T-cell (primary cell): ENCODE data around the gene MYO1A. TPM values are rescaled to one million over a fixed set of nuclear protein-coding genes. Genes with fewer than 3 reads are reported as not detected.

Experiments
- ATAC-seq, 4 experiments: fragments of 200-7000 bp in 3 of 4; fragments of 150-1000 bp in 1 of 4; cut with Tn5 transposase; replicated peaks in 1 of 4; 1 replicate in 3 of 4; 2 replicates in 1 of 4; pipeline ENCODE4 v1.10.0; 2021; ENCODE audit warnings: moderate library complexity in 3 of 4, mild to moderate bottlenecking in 2 of 4, moderate number of reproducible peaks in 1 of 4
- CTCF ChIA-PET, 2 donors: fragments of 300-600 bp; sonication (Branson Sonifier 250); formaldehyde crosslinking; loops; one replicate each; lab custom pipeline; 2022; ENCODE audit warnings: antibody characterized with exemption in 2 of 2; lab: Charles Lee
- POLR2A ChIA-PET, 2 donors: fragments of 300-600 bp; sonication (Branson Sonifier 250); formaldehyde crosslinking; loops; one replicate each; lab custom pipeline; 2022; ENCODE audit warnings: antibody characterized with exemption in 2 of 2; lab: Charles Lee
- DNase-seq, 35 experiments: peaks; one replicate each; pipeline versions ENCODE4 v3.0.0 to v3.0.0-alpha.2; 2013 to 2023
- H3K27ac ChIP-seq: one replicate; pipeline ENCODE4 v1.5.1; 2013; ENCODE audit warnings: low read length
- H3K27me3 ChIP-seq, 2 experiments: replicated peaks in 1 of 2; 1 replicate in 1 of 2; 2 replicates in 1 of 2; pipeline versions ENCODE4 v1.6.1 to v1.7.0; 2013; ENCODE audit warnings: low read length in 1 of 2, mixed read lengths in 1 of 2; ENCODE audit not compliant: control insufficient read depth in 2 of 2, insufficient read depth in 2 of 2; ENCODE audit errors: extremely low read depth in 1 of 2
- H3K36me3 ChIP-seq, 2 donors: 1 replicate in 1 of 2; 2 replicates in 1 of 2; pipeline versions ENCODE4 v1.6.1 to v1.7.0; 2013; ENCODE audit warnings: low read length in 1 of 2; ENCODE audit not compliant: control insufficient read depth in 2 of 2, insufficient read depth in 1 of 2; ENCODE audit errors: extremely low read depth in 1 of 2
- H3K4me1 ChIP-seq, 2 experiments: 1 replicate in 1 of 2; 2 replicates in 1 of 2; pipeline versions ENCODE4 v1.6.1 to v1.7.0; 2013; ENCODE audit warnings: low read length in 2 of 2, mixed read lengths in 1 of 2; ENCODE audit not compliant: insufficient read depth in 2 of 2, control insufficient read depth in 1 of 2; ENCODE audit errors: extremely low read depth in 1 of 2
- H3K4me3 ChIP-seq, 2 donors: 1 replicate in 1 of 2; 2 replicates in 1 of 2; pipeline versions ENCODE4 v1.5.1 to v1.7.0; 2013; ENCODE audit warnings: mild to moderate bottlenecking in 2 of 2, low read length in 1 of 2, moderate library complexity in 1 of 2; ENCODE audit not compliant: control insufficient read depth in 1 of 2; ENCODE audit errors: extremely low read depth in 1 of 2
- H3K9me3 ChIP-seq: 2 replicates; pipeline ENCODE4 v1.7.0; 2013
- H3K27ac Mint-ChIP-seq, 2 donors: one replicate each; pipeline ENCODE4 v1.8.0; 2020 to 2021; ENCODE audit warnings: mild to moderate bottlenecking in 2 of 2, mixed read lengths in 2 of 2
- H3K27me3 Mint-ChIP-seq, 2 donors: one replicate each; pipeline ENCODE4 v1.8.0; 2021 to 2022; ENCODE audit warnings: mixed read lengths in 2 of 2
- H3K36me3 Mint-ChIP-seq: one replicate; pipeline ENCODE4 v1.8.0; 2021; ENCODE audit warnings: mixed read lengths
- H3K4me1 Mint-ChIP-seq, 3 donors: one replicate each; pipeline ENCODE4 v1.8.0; 2020 to 2022; ENCODE audit warnings: mixed read lengths in 3 of 3, mild to moderate bottlenecking in 1 of 3
- H3K4me3 Mint-ChIP-seq, 3 donors: one replicate each; pipeline ENCODE4 v1.8.0; 2020 to 2022; ENCODE audit warnings: mild to moderate bottlenecking in 3 of 3, mixed read lengths in 3 of 3, moderate library complexity in 3 of 3
- H3K9me3 Mint-ChIP-seq, 3 donors: one replicate each; pipeline ENCODE4 v1.8.0; 2020 to 2022; ENCODE audit warnings: mixed read lengths in 3 of 3
- WGBS: methylation state at CpG from one replicate; pipeline ENCODE4 v1.1.5; 2013; ENCODE audit warnings: missing lambda C conversion rate; ENCODE audit not compliant: insufficient coverage; 5-methylcytosine and 5-hydroxymethylcytosine counted together
- total RNA-seq, 35 experiments: library from RNA in 6 of 35; stranded (reverse) in 6 of 35; fragments of 120-200 nt in 1 of 35; gene quantifications; one replicate each; pipeline versions ENCODE4 v1.2.1 to v1.2.4 and lab custom pipeline; 2013 to 2026

Gene MYO1A
- total RNA-seq, 5 donors from 2014 or later (not counting 1 experiment from before 2014, with no cell fraction given): 0.54 to 2.2 (median 1.4) TPM

DNA sequence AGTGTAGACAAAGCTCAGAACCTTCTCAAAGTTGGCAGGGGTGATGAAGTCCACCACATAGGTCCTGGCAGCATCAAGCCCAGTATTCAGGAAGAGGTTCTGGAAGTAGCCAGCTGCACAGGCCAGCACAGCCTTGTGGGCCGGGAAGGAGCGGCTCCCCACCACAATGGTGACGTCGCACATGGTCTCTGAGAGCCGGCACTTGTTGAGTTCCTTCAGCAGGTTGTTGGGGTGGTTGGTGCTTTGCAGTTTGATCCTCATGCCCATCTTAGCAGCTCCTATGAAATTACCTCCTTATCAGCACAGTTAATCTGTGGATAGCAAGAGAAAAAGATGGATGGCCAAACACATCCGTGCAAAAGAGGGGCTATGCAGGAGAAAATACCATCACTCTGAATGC lies 45.3 kb downstream of the MYO1A start:
- ChIA-PET POLR2A (no interaction called here), CTCF (interaction anchor here (0.6 to 5.7 kb wide), 6 partner anchors 16 to 612 kb away, joined by 4 to 42 read pairs (median 11); partner anchors contain the start of genes LRP1 (in 1 of the 2) and STAT6 (in 1 of the 2))
- Mint-ChIP-seq H3K27ac (no peak overlapping the region), H3K36me3 (peaks cover 30% of the 10 kb centered on the region), H3K27me3 (no peaks in the 10 kb centered on the region), H3K4me1 (peaks cover 68 to 81% (median 79%) of the 10 kb centered on the region in 3 donors), H3K9me3 (no peaks in the 10 kb centered on the region), H3K4me3 (peak overlapping the region; percentile 92 to 95 (median 93))
- DNase-seq (no peak), ATAC-seq (no peak)
- Histone ChIP-seq H3K27ac (no peak overlapping the region), H3K27me3 (no peaks in the 10 kb centered on the region), H3K36me3 (peaks cover 27 to 42% of the 10 kb centered on the region in 2 donors), H3K4me3 (no peak overlapping the region), H3K9me3 (no peaks in the 10 kb centered on the region), H3K4me1 (peaks cover 29 to 46% of the 10 kb centered on the region in 2 experiments)
- no CpG with 5 or more reads among the region's 6 CpGs for WGBS

DNA sequence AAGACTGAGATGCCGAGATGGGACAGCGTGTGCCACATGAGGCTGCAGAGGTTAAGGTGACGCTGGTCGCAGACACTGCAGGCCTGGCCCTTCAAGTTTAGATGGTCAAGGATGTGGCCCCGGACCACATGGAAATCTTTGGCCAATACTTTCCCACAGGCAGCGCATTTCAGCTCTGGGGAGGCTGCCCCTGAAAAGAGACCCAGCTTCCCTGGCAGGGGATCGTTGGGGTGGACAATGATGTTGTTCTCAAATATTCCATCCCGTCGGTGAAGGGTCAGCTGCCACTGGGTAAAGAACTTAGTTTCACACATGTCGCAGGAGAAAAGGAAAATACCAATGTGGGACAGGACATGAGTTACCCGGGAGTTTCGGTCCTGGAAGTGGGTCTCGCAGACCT lies 46.5 kb downstream of the MYO1A start:
- peaks cover 33% of the 10 kb centered on the region for H3K36me3 Mint-ChIP-seq
- H3K27me3 Mint-ChIP-seq: no peaks in the 10 kb centered on the region
- H3K4me1 Mint-ChIP-seq: peaks cover 79 to 88% (median 87%) of the 10 kb centered on the region in 3 donors
- H3K9me3 Mint-ChIP-seq: no peaks in the 10 kb centered on the region
- H3K27ac Mint-ChIP-seq: no peak overlapping the region
- no peak overlapping the region for H3K27ac ChIP-seq
- ChIA-PET POLR2A (no interaction called here), CTCF (interaction anchor here (0.5 to 5.7 kb wide), 4 partner anchors 22 to 246 kb away, joined by 3 to 42 read pairs (median 6); no protein-coding TSS in a partner anchor)
- no peak for ATAC-seq
- peaks cover 27 to 49% of the 10 kb centered on the region in 2 donors for H3K36me3 ChIP-seq
- peak overlapping the region in 1 of 3 donors; percentile 37 for H3K4me3 Mint-ChIP-seq
- no peak overlapping the region for H3K4me3 ChIP-seq
- WGBS: 100% methylated on average over 10 of the region's 13 CpGs
- no peaks in the 10 kb centered on the region for H3K27me3 ChIP-seq
- no peaks in the 10 kb centered on the region for H3K9me3 ChIP-seq
- no peak for DNase-seq
- H3K4me1 ChIP-seq: peaks cover 27 to 50% of the 10 kb centered on the region in 2 experiments

DNA sequence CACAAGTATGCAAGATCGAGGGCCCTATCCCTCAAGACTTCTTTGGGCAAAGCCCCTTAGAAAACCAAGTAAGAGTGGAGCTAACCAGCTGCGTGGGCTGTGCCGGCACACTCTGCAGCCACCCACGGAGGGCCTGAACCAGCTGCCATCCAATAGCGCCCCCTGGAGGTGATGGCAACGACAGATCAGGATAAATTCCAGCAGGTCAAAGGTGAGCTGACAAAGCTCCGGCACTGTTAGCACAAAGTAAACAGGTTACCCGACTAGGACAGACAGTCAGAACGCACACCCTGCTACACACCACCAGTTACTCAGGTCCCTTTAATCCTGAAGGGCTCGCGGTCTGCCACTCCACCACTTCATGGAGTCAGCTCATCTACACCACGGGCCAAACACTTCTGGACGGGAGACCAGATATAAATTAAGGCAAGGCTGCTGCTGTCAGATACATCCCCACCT lies 48.5 kb downstream of the MYO1A start:
- H3K27me3 Mint-ChIP-seq: no peaks in the 10 kb centered on the region
- no peak overlapping the region for H3K4me3 ChIP-seq
- ATAC-seq: peak in 3 of 4 experiments; percentile 16 to 63 (median 19)
- no peaks in the 10 kb centered on the region for H3K9me3 Mint-ChIP-seq
- DNase-seq: peak; percentile 41 to 85 (median 68)
- H3K27ac ChIP-seq: no peak overlapping the region
- no peak overlapping the region for H3K27ac Mint-ChIP-seq
- no peaks in the 10 kb centered on the region for H3K27me3 ChIP-seq
- H3K4me3 Mint-ChIP-seq: peak overlapping the region in 1 of 3 donors; percentile 43
- H3K9me3 ChIP-seq: no peaks in the 10 kb centered on the region
- H3K4me1 ChIP-seq: peaks cover 9 to 35% of the 10 kb centered on the region in 2 experiments
- CTCF ChIA-PET: interaction anchor here (0.6 to 2.2 kb wide), 9 partner anchors 9 to 480 kb away, joined by 3 to 21 read pairs (median 4); partner anchors contain the start of gene RBMS2 (in 1 of the 2)
- peaks cover 27 to 57% of the 10 kb centered on the region in 2 donors for H3K36me3 ChIP-seq
- H3K36me3 Mint-ChIP-seq: peaks cover 42% of the 10 kb centered on the region
- WGBS: 47% methylated on average over 12 of the region's 13 CpGs
- POLR2A ChIA-PET: no interaction called here
- H3K4me1 Mint-ChIP-seq: peaks cover 63 to 78% (median 70%) of the 10 kb centered on the region in 3 donors

DNA sequence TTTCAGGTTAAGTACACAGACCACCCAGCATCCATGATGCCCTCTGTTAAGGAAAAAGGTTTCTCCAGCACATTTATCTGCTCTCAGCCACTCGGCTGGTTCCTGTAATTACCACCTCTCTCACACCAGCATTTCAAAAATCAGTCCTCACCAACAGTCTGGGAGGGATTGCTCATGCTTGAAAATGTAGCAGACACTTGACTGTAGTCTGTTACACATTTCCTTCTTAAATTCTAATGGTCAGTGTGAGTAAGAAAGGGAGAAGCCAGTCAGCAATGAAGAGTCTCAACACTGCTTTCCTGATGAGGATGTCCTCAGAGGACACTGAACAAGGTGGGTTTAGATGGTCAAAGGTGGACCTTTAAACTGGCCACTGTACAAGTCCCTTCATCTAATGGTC lies 49.5 kb downstream of the MYO1A start:
- peaks cover 33 to 57% of the 10 kb centered on the region in 2 donors for H3K36me3 ChIP-seq
- no peaks in the 10 kb centered on the region for H3K27me3 Mint-ChIP-seq
- no peak overlapping the region for H3K4me3 ChIP-seq
- no peak for DNase-seq
- H3K4me1 ChIP-seq: peaks cover 7 to 28% of the 10 kb centered on the region in 2 experiments
- ChIA-PET POLR2A (no interaction called here), CTCF (interaction anchor here in 1 of 2 donors (0.7 to 0.9 kb wide), 2 partner anchors 533 to 749 kb away, joined by 3 read pairs; no protein-coding TSS in a partner anchor)
- no peaks in the 10 kb centered on the region for H3K9me3 ChIP-seq
- H3K9me3 Mint-ChIP-seq: no peaks in the 10 kb centered on the region
- no peaks in the 10 kb centered on the region for H3K27me3 ChIP-seq
- peaks cover 58 to 71% (median 65%) of the 10 kb centered on the region in 3 donors for H3K4me1 Mint-ChIP-seq
- no peak overlapping the region for H3K27ac ChIP-seq
- no peak for ATAC-seq
- H3K4me3 Mint-ChIP-seq: no peak overlapping the region
- no CpG with 5 or more reads among the region's 1 CpG for WGBS
- peaks cover 51% of the 10 kb centered on the region for H3K36me3 Mint-ChIP-seq
- no peak overlapping the region for H3K27ac Mint-ChIP-seq

DNA sequence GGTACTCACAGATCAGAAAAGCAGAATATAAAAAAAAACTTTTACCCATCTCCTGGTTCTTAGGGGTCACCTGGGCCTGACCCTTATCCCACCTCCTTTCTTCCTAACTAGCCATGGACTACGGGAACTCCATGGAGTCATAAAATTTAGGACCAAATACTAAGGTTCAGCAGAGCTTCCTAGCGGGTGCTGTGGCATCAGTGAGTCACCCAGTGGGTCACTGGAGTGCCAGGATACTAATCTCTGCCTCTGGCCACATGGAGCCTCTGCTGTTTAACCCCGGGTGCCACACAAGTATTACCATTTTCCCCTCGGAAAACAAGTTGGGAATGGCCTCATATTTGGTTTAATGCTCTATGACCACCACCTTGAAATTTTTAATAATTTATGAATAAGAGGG lies 50.5 kb downstream of the MYO1A start:
- POLR2A ChIA-PET: no interaction called here
- H3K27ac Mint-ChIP-seq: peak overlapping the region in 1 of 2 donors; percentile 49
- Histone ChIP-seq H3K36me3 (peaks cover 32 to 58% of the 10 kb centered on the region in 2 donors), H3K27ac (no peak overlapping the region), H3K9me3 (no peaks in the 10 kb centered on the region), H3K27me3 (no peaks in the 10 kb centered on the region), H3K4me3 (no peak overlapping the region), H3K4me1 (peaks cover 0 to 19% of the 10 kb centered on the region in 2 experiments)
- H3K4me1 Mint-ChIP-seq: peaks cover 50 to 62% (median 56%) of the 10 kb centered on the region in 3 donors
- CTCF ChIA-PET: interaction anchor here in 1 of 2 donors (0.5 kb wide), 1 partner anchor 112 kb away, joined by 13 read pairs; no protein-coding TSS in a partner anchor
- H3K36me3 Mint-ChIP-seq: peaks cover 51% of the 10 kb centered on the region
- DNase-seq (no peak), ATAC-seq (no peak)
- no peaks in the 10 kb centered on the region for H3K27me3 Mint-ChIP-seq
- H3K4me3 Mint-ChIP-seq: peak overlapping the region in 1 of 3 donors; percentile 10
- no peaks in the 10 kb centered on the region for H3K9me3 Mint-ChIP-seq
- 63% methylated on average over 2 of the region's 4 CpGs for WGBS

DNA sequence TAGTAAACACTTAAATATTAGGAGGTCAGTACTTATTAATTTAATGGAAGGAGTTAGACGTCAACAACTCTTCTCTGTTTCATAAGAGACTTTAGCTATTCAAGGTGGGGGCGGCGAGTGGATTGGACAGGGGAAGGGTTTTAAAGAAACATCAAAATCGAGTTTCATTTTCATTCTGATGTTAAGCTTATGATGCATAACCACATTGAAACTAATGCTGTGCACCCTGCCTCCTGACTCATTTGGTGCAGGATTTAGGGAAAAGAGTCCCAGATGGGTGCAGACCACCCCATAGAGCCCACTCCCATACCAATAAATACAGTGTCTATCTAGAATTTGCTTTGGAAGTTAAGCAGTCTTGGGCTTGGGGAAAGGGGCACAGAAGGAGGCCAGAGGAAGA lies 50.9 kb downstream of the MYO1A start:
- ChIA-PET CTCF (interaction anchor here (0.5 to 0.6 kb wide), 2 partner anchors 113 to 415 kb away, joined by 3 to 13 read pairs; no protein-coding TSS in a partner anchor), POLR2A (no interaction called here)
- Mint-ChIP-seq H3K4me1 (peaks cover 45 to 57% (median 52%) of the 10 kb centered on the region in 3 donors), H3K9me3 (no peaks in the 10 kb centered on the region), H3K27me3 (no peaks in the 10 kb centered on the region), H3K27ac (peak overlapping the region; percentile 49 to 52), H3K36me3 (peaks cover 47% of the 10 kb centered on the region), H3K4me3 (peak overlapping the region in 1 of 3 donors; percentile 10)
- ATAC-seq (peak in 2 of 4 experiments; percentile 21 to 28), DNase-seq (no peak)
- no peak overlapping the region for H3K4me3 ChIP-seq
- H3K27me3 ChIP-seq: no peaks in the 10 kb centered on the region
- peaks cover 0 to 17% of the 10 kb centered on the region in 2 experiments for H3K4me1 ChIP-seq
- H3K27ac ChIP-seq: no peak overlapping the region
- peaks cover 28 to 53% of the 10 kb centered on the region in 2 donors for H3K36me3 ChIP-seq
- H3K9me3 ChIP-seq: no peaks in the 10 kb centered on the region
- no CpG with 5 or more reads among the region's 4 CpGs for whole genome bisulfite sequencing
